Stimulated activated CD8-positive, alpha-beta memory T cell treated with anti-CD3 and anti-CD28 coated beads, Interleukin-4, amount 100 ng/mL, for 4 hours (primary cell): ENCODE data around the gene SLC37A1.
A peak's percentile ranks its signal among the peaks of the same experiment; 100 is the strongest.
"Not testable (repeated sequence)": the region's sequence is repeated elsewhere in the genome, so short reads cannot be mapped to it uniquely, and the experiment has no call there.

ENCODE experiments used
- DNase-seq, 2 donors: peaks; one replicate each; pipeline ENCODE4 v3.0.0-alpha.2; 2020; ENCODE audit warnings: low read depth in 2 of 2, low spot score in 1 of 2

The SLC37A1 gene

DNA sequence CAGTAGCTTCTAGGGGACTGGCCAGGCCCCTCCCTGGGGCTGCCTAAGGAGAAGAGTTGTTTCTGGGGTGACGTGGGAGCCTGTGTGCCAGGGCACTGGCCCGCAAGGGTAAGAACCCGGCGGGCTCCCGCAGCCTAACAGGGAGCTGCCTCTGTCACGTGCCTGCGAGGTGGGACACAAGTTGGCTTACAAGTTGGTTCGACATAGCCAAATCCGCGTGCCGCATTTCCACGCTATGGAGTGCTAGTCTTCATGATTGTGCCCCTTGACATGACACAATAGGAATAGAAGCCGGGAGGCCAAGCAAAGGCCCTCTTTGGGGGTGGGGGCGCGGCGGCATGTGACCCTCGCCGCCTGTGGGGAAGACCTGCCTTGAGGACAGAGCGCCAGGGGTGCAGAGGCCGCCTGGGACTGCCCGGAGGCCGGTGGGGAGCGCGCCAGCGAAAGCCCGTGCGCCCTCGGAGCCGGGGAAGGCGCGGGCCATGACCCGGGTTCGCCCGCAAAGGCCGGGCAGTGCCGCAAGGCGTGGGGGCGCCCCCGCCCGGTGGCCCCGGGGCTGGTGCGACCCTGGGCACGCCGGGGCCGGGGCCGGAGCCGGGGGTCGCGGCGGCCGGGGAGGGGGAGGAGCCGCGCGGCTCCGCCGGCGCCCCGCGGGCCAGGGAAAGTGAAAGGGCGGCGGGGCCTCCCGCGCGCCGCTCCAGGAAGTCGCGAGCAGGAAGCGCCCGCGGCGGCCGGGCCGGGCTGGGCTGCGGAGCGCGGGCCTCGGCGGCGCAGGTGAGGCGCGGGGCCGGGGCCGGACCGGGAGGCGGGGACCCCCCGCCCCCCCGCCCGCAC is at the start of gene SLC37A1:
SLC37A1 (plus strand) TSS at position 702 of the 834 bp plus-strand sequence. CDS start 4,603 bp downstream, outside the sequence.
- no peak for DNase-seq

GRCh38 chr21:42463861-42464515 is 49.7 kb upstream of the SLC37A1 start:
- peak; percentile 31 to 53 for DNase-seq

GRCh38 chr21:42465008-42465802 is 48.4 kb upstream of the SLC37A1 start:
- DNase-seq, result no peak

DNA sequence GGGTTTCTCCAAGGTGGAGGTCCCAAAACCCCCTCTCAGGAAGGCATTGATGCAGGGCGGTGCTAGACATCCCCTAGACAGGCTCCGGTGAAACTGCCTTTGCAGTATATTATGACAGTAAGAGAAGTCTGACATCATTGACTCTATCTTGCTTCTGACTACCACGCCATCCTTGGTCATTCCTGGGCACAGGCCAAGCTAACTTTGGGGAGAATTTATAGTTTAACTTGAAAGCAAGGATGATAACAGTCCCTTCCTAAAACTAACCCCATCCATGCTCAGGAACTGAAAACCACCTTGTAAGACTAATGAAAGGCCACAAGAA is 47.9 kb upstream of the SLC37A1 start:
- DNase-seq, result no peak

GRCh38 chr21:42466700-42467099 is 47.0 kb upstream of the SLC37A1 start:
- DNase-seq, result no peak

DNA sequence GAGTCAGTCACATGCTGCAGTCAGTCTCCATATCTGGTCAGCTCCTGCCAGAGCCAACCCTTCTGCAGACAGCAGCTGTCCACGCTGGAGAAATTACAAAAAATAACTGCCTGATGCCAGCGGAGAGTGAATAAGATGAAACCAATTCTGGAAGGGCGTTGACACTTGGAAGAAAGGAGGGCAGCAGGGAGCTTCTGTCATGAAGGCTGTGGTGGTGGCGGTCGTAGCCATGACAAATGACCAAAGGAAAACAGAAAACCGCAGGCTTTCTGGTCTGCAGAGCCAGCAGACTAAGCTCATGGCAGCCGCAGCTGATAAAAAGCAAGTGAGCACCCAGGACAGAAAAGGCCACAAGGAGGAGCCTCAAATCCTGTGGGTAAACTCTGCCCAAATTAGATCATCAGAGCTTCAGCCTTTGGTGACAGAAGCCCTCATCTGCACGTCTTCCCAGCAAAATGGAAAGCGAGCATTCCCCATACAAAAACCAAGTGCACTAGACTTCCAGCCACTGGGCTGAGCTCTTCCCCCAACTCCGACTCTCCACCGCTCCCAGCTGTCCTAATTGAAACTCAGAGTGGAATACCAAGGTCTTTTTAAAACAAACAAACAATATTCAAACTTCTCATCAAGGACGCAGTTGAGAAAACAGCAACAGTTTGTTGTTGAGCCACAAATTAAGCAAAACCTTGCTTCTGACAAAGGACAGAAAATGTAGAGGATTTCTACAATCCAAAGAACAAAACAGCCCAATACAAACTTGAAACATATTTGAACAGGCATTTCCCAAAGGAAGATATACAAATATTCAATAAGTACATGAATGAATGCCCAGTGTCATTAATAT is 46.3 kb upstream of the SLC37A1 start:
- no peak for DNase-seq

DNA sequence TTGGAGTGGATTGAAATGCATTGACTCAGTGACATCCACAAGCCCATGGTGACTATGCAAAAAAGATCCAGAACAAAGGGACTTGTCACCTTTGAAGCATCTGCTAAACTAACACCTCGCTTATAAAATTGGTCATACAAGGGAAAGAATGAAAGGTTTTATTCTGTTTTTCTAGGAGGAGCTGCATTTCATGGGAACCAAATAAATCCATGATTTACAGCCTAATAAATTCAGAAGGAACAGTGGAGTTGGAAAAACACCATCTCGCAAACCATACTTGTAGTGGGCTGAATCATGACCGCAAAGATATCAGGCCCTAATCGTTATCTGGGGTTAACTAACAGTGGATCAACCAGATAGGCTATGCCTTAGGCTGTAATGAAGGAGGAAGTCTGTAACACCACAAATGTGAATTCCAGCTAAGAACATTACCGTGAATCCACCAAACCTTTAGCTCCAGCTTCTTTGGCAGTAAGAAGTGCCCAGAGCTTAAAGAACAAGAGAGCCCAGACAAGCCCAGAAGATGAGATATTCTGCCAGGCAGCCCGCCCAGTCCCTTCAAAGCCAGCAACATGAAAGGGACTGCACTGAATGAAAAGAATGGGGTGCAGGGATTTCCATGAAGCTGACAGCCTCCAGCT is 45.0 kb upstream of the SLC37A1 start:
- DNase-seq, result no peak

DNA sequence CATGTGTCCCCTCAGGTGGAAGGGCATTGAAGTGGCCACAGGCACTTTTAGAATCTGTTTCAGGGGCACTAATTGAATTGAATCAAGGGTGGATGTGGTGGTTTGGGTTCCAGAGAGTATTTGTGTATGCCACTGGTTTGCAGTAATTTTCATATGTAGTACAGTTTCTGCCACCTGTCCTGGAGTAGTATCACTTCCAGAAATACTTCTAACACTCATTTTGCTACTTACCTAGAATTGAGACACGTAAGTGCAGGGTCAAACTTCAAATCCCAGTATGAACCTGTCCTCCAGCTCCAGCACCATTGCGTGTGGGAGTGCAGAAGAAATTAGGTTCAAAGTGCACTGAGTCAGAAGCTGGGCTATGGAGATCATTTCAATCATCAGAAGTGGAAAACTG is 44.4 kb upstream of the SLC37A1 start:
- no peak for DNase-seq

- DNase-seq, result not testable (repeated sequence)
Observed at GRCh38 chr21:42469726-42470125, 43.9 kb upstream of the SLC37A1 start.

- no peak for DNase-seq
Observed at GRCh38 chr21:42471206-42471605, 42.4 kb upstream of the SLC37A1 start.

GRCh38 chr21:42471716-42472330 is 41.8 kb upstream of the SLC37A1 start:
- no peak for DNase-seq

DNA sequence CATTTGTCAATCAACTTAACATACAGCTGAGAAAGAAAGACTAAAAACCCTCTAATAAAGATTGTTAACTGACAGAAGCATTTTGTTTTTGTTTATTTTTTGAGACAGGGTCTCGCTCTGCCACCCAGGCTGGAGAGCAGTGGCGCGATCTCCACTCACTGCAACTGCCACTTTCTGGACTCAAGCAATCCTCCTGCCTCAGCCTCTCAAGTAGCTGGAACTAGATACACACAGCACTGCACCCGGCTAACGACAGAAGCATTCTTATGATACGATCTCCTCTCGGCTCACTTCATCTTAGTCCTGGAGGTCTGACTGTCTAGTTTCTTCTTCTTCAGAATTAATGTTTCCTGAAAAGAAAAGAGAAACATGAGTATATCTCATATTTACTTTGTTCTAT is 41.1 kb upstream of the SLC37A1 start:
- no peak for DNase-seq

GRCh38 chr21:42473498-42474042 is 40.1 kb upstream of the SLC37A1 start:
- DNase-seq, result no peak

- no peak for DNase-seq
Observed at GRCh38 chr21:42474043-42474831, 39.4 kb upstream of the SLC37A1 start.

GRCh38 chr21:42475036-42475435 is 38.6 kb upstream of the SLC37A1 start:
- DNase-seq, result no peak

DNA sequence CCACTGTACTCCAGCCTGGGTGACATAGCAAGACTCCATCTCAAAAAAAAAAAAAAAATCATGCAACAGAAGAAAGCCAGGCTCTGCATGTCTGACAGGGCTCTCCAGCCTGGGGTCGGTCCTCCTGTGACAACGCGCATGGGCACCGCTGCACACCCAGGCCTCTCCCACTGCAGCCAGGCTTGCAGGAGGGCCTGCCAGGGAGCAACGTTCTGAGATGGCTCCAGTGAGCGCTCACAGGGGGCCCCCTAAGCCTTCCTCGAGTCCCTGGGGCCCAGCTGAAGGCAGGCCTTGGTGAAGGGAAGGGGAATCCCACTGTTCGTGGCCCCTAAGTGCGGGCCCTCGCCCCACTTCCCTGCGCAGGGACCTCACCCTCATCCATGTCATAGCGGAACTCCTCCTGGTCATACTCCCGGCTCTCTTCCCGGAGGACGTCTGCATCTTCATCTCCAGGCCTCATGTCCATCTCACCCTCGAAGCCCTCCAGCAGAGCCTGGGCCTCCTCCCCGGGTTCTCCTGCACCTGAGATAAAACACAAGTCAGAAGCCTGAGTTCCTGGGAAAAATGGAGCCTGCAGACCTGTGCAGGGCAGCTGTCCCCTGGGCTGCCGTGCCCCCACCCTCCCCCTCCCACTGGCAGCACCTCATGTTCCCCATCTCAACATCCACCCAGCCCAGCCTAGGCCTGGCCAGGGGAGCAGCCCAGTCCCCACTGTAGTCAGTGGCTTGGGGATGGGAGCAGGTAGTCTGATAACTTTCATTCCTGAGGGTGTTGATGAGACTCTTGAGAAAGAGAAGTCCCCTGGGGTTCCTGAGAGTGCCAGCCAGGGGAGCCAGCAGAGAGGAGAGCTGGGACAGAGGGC is 37.9 kb upstream of the SLC37A1 start:
- DNase-seq, result no peak

GRCh38 chr21:42476388-42477331 is 37.0 kb upstream of the SLC37A1 start:
- no peak for DNase-seq
